Endothelial cell of umbilical vein (primary cell): ENCODE data around the gene RNF11.

Experiments
- CTCF ChIP-seq, 2 donors: IDR thresholded peaks; 1 replicate in 1 of 2; 2 replicates in 1 of 2; pipeline ENCODE4 v1.5.1; 2011; ENCODE audit warnings: low read length in 2 of 2, mild to moderate bottlenecking in 2 of 2, moderate library complexity in 2 of 2, control low read depth in 1 of 2, inconsistent platforms in 1 of 2, low read depth in 1 of 2; ENCODE audit not compliant: insufficient read depth in 1 of 2; ENCODE audit errors: extremely low read depth in 1 of 2
- EZH2 ChIP-seq: IDR thresholded peaks from 2 replicates; pipeline ENCODE4 v1.6.1; 2012; ENCODE audit warnings: borderline replicate concordance, low read depth, mild to moderate bottlenecking, moderate library complexity, low read length, inconsistent platforms; ENCODE audit not compliant: severe bottlenecking
- FOS ChIP-seq: IDR thresholded peaks from 2 replicates; pipeline ENCODE4 v1.6.1; 2011; ENCODE audit warnings: mild to moderate bottlenecking, low read length, moderate library complexity, borderline replicate concordance; ENCODE audit not compliant: insufficient read depth
- GATA2 ChIP-seq: IDR thresholded peaks from 2 replicates; pipeline ENCODE4 v1.7.0; 2011; ENCODE audit warnings: low read depth, mild to moderate bottlenecking, moderate library complexity, mixed read lengths, low read length; ENCODE audit not compliant: insufficient read length, insufficient read depth
- JUN ChIP-seq: IDR thresholded peaks from 2 replicates; pipeline ENCODE4 v1.6.1; 2011; ENCODE audit warnings: borderline replicate concordance, low read depth; ENCODE audit not compliant: insufficient read length, insufficient read depth
- MAX ChIP-seq: IDR thresholded peaks from 2 replicates; pipeline ENCODE4 v1.6.1; 2011; ENCODE audit not compliant: insufficient read depth, insufficient read length
- MYC ChIP-seq: IDR thresholded peaks from one replicate; pipeline ENCODE4 v1.6.1; 2011; ENCODE audit warnings: mild to moderate bottlenecking, low read depth, low read length
- POLR2A ChIP-seq: IDR thresholded peaks from 2 replicates; pipeline ENCODE4 v1.6.1; 2012; ENCODE audit warnings: low read depth, mild to moderate bottlenecking, control low read depth, low read length
- POLR2AphosphoS5 ChIP-seq: IDR thresholded peaks from 2 replicates; pipeline ENCODE4 v1.6.1; 2012; ENCODE audit warnings: low read depth, mild to moderate bottlenecking, control low read depth, low read length, moderate library complexity; ENCODE audit not compliant: insufficient read depth

GRCh38 chr1:51253691-51254090 is 17.6 kb downstream of the RNF11 start:
- TF ChIP-seq POLR2A (no peak), EZH2 (no peak), CTCF (IDR thresholded peaks at IDR 0.05; ENCODE audit: extremely low read depth in 1 of 2, insufficient read depth in 1 of 2, low read depth in 1 of 2, low read length in 2 of 2) (no peak), POLR2AphosphoS5 (no peak), FOS (peak; percentile 28), JUN (no peak), GATA2 (no peak), MAX (no peak), MYC (no peak)
